ENCODE measurements around the gene PER1.
"Not testable (repeated sequence)": the region's sequence is repeated elsewhere in the genome, so short reads cannot be mapped to it uniquely, and the experiment has no call there.

PER1 gene

GRCh38 chr17:8121681-8122421 is 30.4 kb downstream of the PER1 start:
- DNase-seq (ENCODE audit: low read depth in 2 of 2): no peak

- DNase-seq (ENCODE audit: low read depth in 2 of 2): no peak
Observed at GRCh38 chr17:8121407-8121680, 30.9 kb downstream of the PER1 start.

- peak; percentile 35 to 42 for DNase-seq (ENCODE audit: low read depth in 2 of 2)
Observed at GRCh38 chr17:8120520-8121406, 31.4 kb downstream of the PER1 start.

GRCh38 chr17:8119581-8120519 is 32.4 kb downstream of the PER1 start:
- DNase-seq (ENCODE audit: low read depth in 2 of 2): peak; percentile 84 to 87

- DNase-seq (ENCODE audit: low read depth in 2 of 2): peak; percentile 53 to 56
Observed at GRCh38 chr17:8118769-8119580, 33.2 kb downstream of the PER1 start.

- no peak for DNase-seq (ENCODE audit: low read depth in 2 of 2)
Observed at GRCh38 chr17:8117980-8118768, 34.0 kb downstream of the PER1 start, which contains the start of gene ALOXE3. TSS of gene ALOXE3 (minus strand) at chr17:8118514. CDS start at chr17:8117990, 524 bp downstream.

- DNase-seq (ENCODE audit: low read depth in 2 of 2): no peak
Observed at GRCh38 chr17:8117367-8117979, 34.7 kb downstream of the PER1 start.

GRCh38 chr17:8116776-8117175 is 35.4 kb downstream of the PER1 start:
- DNase-seq (ENCODE audit: low read depth in 2 of 2): no peak

- DNase-seq (ENCODE audit: low read depth in 2 of 2): no peak
Observed at GRCh38 chr17:8110907-8111306, 41.3 kb downstream of the PER1 start.

- DNase-seq (ENCODE audit: low read depth in 2 of 2): no peak
Observed at GRCh38 chr17:8110456-8110804, 41.8 kb downstream of the PER1 start.

- DNase-seq (ENCODE audit: low read depth in 2 of 2): no peak
Observed at GRCh38 chr17:8109661-8110455, 42.3 kb downstream of the PER1 start.

- no peak for DNase-seq (ENCODE audit: low read depth in 2 of 2)
Observed at GRCh38 chr17:8108972-8109660, 43.1 kb downstream of the PER1 start.

- DNase-seq (ENCODE audit: low read depth in 2 of 2): not testable (repeated sequence)
Observed at GRCh38 chr17:8106980-8107379, 45.2 kb downstream of the PER1 start.

GRCh38 chr17:8105957-8106398 is 46.2 kb downstream of the PER1 start:
- DNase-seq (ENCODE audit: low read depth in 2 of 2): no peak

- DNase-seq (ENCODE audit: low read depth in 2 of 2): no peak
Observed at GRCh38 chr17:8104911-8105310, 47.3 kb downstream of the PER1 start.

- no peak for DNase-seq (ENCODE audit: low read depth in 2 of 2)
Observed at GRCh38 chr17:8103549-8103948, 48.7 kb downstream of the PER1 start.

- DNase-seq (ENCODE audit: low read depth in 2 of 2): no peak
Observed at GRCh38 chr17:8101721-8102120, 50.5 kb downstream of the PER1 start.

GRCh38 chr17:8100763-8101162 is 51.4 kb downstream of the PER1 start:
- no peak for DNase-seq (ENCODE audit: low read depth in 2 of 2)

All from fibroblast of skin of left biceps (primary cell).